Measurements from ENCODE around the gene MRTFA. TPM values are rescaled to one million over a fixed set of nuclear protein-coding genes. Genes with fewer than 3 reads are reported as not detected.

MRTFA gene
- total RNA-seq, 1 donor from 2014 or later, result 47.8 TPM

DNA sequence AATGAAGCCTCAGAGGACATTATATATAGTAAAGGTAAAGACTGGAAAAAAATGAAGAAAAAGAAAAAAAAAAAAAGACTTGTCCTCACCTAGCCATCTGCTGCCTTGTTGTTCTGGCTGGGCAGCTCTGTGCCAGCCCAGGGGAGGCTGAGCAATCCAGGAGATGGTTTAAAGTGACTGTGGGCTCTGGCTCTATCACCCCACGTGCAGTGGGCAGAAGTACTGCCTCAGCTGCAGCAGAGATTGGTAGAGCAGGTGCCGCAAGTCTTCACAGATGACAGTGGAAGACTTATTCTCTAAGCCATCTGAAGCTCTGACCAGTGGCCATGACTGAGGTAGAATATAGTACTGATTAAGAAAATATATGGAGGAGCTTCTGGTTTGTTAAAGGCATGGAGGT lies 203.9 kb downstream of the MRTFA start:
- H3K27ac Mint-ChIP-seq, result no peak overlapping the region
- H3K9me3 Mint-ChIP-seq, result no peaks in the 10 kb centered on the region
- H3K4me3 Mint-ChIP-seq, result no peak overlapping the region
- no peaks in the 10 kb centered on the region for H3K27me3 Mint-ChIP-seq (ENCODE audit: insufficient read depth)
- H3K4me1 Mint-ChIP-seq (ENCODE audit: low read depth), result peaks cover 25% of the 10 kb centered on the region
- H3K36me3 Mint-ChIP-seq (ENCODE audit: low read depth), result peaks cover 29% of the 10 kb centered on the region
- intact Hi-C loops (cut with micrococcal nuclease), result no loop called here
- no peak for DNase-seq (ENCODE audit: low spot score)

DNA sequence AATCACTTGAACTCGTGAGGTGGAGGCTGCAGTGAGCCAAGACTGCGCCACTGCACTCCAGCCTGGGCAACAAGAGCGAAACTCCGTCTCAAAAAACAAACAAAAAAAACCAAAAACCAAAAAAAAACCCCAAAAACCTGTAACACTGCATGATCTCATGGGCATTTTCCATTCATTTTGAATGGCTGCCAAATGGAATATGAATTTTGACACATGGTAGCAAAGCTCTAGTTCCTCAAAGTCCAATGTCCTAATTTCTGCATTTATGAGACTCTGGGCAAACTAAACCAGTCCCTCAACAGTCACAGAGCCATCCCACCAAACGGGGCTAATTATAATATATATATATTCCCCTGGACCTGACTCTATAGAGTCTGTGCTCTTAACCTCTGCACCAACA lies 204.4 kb downstream of the MRTFA start:
- H3K27ac Mint-ChIP-seq, result no peak overlapping the region
- peaks cover 31% of the 10 kb centered on the region for H3K36me3 Mint-ChIP-seq (ENCODE audit: low read depth)
- no peaks in the 10 kb centered on the region for H3K27me3 Mint-ChIP-seq (ENCODE audit: insufficient read depth)
- H3K4me3 Mint-ChIP-seq, result no peak overlapping the region
- intact Hi-C loops (cut with micrococcal nuclease), result no loop called here
- no peak for DNase-seq (ENCODE audit: low spot score)
- no peaks in the 10 kb centered on the region for H3K9me3 Mint-ChIP-seq
- H3K4me1 Mint-ChIP-seq (ENCODE audit: low read depth), result peaks cover 23% of the 10 kb centered on the region

DNA sequence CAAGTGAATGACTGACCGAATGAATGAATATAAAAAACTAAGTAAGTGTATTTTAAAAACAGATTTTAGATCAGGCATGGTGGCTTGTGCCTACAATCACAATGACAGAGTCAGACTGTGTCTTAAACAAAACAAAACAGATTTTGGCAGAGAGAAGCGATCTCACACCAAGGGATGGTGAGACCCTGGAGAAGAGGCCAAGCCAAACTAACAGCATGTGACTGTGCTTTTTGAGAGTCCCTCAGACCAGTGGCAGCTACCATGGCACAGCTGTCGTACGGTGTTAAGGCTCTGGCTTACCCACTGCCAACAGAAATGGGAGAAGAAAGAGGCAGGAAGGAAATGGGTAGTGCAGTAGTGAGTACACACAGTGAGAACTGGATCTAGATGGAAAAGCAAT lies 205.5 kb downstream of the MRTFA start:
- intact Hi-C loops (cut with micrococcal nuclease), result no loop called here
- H3K4me1 Mint-ChIP-seq (ENCODE audit: low read depth), result peaks cover 12% of the 10 kb centered on the region
- no peaks in the 10 kb centered on the region for H3K27me3 Mint-ChIP-seq (ENCODE audit: insufficient read depth)
- H3K9me3 Mint-ChIP-seq, result no peaks in the 10 kb centered on the region
- H3K36me3 Mint-ChIP-seq (ENCODE audit: low read depth), result peaks cover 39% of the 10 kb centered on the region
- no peak overlapping the region for H3K4me3 Mint-ChIP-seq
- H3K27ac Mint-ChIP-seq, result peak overlapping the region; percentile 50
- DNase-seq (ENCODE audit: low spot score), result no peak

DNA sequence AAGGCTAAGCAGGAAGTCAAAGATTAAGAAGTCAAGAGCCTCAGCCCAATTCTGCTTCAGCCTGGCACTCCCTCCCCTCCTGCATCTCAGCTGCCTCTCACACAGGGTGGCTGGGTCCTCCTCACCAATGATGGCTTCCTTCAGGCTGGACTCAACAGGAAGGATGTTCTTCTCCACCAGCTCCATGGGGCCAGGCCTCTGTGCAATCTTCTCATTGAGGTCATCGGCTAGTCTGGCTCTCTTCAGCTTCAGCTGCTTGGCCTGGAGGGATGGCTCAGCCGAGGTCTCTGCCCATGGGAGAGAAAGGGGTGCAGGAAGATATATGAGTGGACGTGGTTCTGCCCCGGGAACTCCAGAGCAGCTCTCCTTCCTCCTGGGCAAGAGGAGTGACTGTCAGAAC lies 207.0 kb downstream of the MRTFA start:
- peaks cover 32% of the 10 kb centered on the region for H3K36me3 Mint-ChIP-seq (ENCODE audit: low read depth)
- DNase-seq (ENCODE audit: low spot score), result no peak
- peaks cover 6% of the 10 kb centered on the region for H3K4me1 Mint-ChIP-seq (ENCODE audit: low read depth)
- no peak overlapping the region for H3K4me3 Mint-ChIP-seq
- peak overlapping the region; percentile 66 for H3K27ac Mint-ChIP-seq
- no peaks in the 10 kb centered on the region for H3K9me3 Mint-ChIP-seq
- no peaks in the 10 kb centered on the region for H3K27me3 Mint-ChIP-seq (ENCODE audit: insufficient read depth)
- intact Hi-C loops (cut with micrococcal nuclease), result no loop called here

DNA sequence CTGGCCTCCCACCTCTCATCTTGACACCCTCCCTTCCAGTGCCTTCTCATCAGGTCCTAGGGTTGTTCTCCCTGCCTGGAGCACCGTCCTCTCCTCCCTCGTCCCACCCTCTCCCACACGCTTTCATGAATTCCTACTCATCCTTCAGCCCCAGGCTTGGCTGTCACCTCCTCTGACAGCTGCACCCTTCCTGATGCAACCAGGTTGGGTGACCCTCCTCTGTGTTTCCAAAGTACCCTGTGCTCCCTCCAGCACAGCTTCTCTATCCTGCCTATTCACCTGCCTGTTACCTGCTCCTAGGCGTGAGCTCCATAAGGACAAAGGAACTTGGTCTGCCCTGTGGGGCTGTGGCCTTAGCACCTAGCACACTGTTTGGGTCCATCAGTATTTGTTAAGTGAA lies 207.7 kb downstream of the MRTFA start:
- H3K27me3 Mint-ChIP-seq (ENCODE audit: insufficient read depth), result no peaks in the 10 kb centered on the region
- no peak overlapping the region for H3K4me3 Mint-ChIP-seq
- peaks cover under 1% of the 10 kb centered on the region for H3K4me1 Mint-ChIP-seq (ENCODE audit: low read depth)
- H3K36me3 Mint-ChIP-seq (ENCODE audit: low read depth), result peaks cover 32% of the 10 kb centered on the region
- no peak for DNase-seq (ENCODE audit: low spot score)
- H3K27ac Mint-ChIP-seq, result peak overlapping the region; percentile 41
- intact Hi-C loops (cut with micrococcal nuclease), result no loop called here
- H3K9me3 Mint-ChIP-seq, result no peaks in the 10 kb centered on the region

DNA sequence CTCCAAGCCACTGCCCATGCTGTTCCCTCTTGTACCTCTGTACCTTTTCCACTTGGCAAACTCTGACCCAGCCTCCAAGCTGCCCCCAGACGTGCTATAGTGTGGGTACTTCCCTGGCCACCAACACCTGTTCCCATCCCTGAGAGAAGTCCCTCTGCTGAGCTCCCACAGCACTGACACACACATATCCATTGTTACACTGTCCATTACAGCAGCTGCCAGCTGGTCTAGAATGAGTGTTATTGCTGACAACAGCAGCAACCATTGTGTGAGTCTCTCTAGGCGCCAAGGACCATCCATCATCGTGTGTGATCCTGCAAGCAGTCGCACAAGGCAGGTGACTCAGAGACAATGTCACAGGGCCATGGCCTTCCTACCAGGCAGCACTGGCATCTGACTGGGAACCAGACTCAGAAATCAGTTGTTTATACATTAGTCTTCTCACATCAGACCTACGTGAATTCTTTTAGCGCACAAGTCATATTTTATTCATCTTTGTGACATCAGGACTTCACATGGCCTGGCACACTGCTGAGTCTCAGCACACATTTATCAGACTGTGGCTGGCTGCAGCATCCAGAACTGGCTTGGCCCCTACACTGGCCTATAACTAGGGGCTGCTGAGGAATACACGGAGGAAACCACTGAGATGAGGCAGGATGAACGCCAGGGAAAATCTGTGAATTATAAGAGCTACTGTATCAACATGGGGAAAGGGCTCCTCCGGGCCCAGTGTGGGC lies 209.8 kb downstream of the MRTFA start:
- H3K27ac Mint-ChIP-seq, result peak overlapping the region; percentile 26
- intact Hi-C loops (cut with micrococcal nuclease), result no loop called here
- H3K4me3 Mint-ChIP-seq, result no peak overlapping the region
- H3K36me3 Mint-ChIP-seq (ENCODE audit: low read depth), result peaks cover 44% of the 10 kb centered on the region
- no peak for DNase-seq (ENCODE audit: low spot score)
- no peaks in the 10 kb centered on the region for H3K4me1 Mint-ChIP-seq (ENCODE audit: low read depth)
- no peaks in the 10 kb centered on the region for H3K27me3 Mint-ChIP-seq (ENCODE audit: insufficient read depth)
- no peaks in the 10 kb centered on the region for H3K9me3 Mint-ChIP-seq

DNA sequence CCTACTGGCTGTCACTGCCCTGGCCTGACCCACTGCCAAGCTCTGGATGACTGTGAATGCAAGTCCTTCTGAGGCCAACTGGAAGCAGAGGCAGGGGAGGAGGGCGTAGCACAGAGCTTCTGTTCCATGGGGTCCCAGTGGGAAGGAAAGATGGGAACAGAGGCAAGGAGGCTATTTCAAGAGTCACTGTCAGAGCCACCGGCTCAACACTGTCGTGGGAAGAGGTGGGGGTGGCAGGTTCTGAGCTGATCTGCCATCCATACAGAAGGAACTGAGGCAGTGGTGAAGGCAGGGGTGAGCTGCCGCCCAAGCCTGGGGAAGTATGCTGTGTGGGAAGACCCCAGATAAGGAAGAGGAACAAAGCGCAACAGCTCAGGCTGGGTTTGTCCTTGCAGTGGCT lies 211.4 kb downstream of the MRTFA start:
- no peak overlapping the region for H3K27ac Mint-ChIP-seq
- H3K4me1 Mint-ChIP-seq (ENCODE audit: low read depth), result no peaks in the 10 kb centered on the region
- H3K36me3 Mint-ChIP-seq (ENCODE audit: low read depth), result peaks cover 40% of the 10 kb centered on the region
- H3K9me3 Mint-ChIP-seq, result no peaks in the 10 kb centered on the region
- intact Hi-C loops (cut with micrococcal nuclease), result no loop called here
- no peaks in the 10 kb centered on the region for H3K27me3 Mint-ChIP-seq (ENCODE audit: insufficient read depth)
- no peak overlapping the region for H3K4me3 Mint-ChIP-seq
- DNase-seq (ENCODE audit: low spot score), result no peak

DNA sequence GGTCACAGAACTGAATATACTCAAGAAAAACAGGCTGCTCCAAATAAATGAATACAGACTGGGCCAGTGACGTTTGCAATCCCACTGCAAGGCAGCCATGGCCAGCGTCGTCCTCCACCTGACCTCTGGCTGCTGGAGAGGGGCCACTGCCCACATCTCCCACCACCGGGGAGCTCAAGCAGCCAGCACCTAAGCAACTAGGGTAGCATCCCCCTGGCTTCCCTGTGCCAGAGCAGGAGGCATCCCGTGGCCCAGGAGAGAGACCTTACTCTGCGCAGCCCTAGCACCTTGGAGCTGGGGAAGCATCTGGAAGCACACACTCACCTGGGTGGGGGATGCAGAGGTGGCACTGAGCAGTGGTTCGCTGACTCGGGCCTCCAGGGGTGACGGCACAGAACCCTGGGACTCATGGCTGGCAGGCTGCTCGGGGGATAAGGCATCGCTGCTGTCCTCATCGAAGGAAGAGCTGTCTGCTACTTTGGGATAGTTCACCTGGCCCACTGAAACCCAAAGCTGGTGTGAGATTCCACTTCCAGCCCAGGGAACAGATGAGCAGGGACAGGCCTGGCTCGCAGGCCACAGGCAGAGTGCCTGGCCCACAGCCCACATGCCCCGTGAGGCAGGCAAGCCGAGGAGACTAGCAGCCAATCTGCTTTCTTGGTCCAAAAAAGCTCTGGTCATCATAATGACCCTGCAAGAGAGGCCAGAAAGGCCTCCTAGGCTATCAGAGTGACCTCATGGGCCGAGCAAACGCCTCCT lies 212.5 kb downstream of the MRTFA start:
- Mint-ChIP-seq H3K4me3 (no peak overlapping the region), H3K27me3 (ENCODE audit: insufficient read depth) (no peaks in the 10 kb centered on the region), H3K4me1 (ENCODE audit: low read depth) (no peaks in the 10 kb centered on the region), H3K27ac (no peak overlapping the region), H3K36me3 (ENCODE audit: low read depth) (peaks cover 35% of the 10 kb centered on the region), H3K9me3 (no peaks in the 10 kb centered on the region)
- DNase-seq (ENCODE audit: low spot score), result no peak
- intact Hi-C loops (cut with micrococcal nuclease), result no loop called here

DNA sequence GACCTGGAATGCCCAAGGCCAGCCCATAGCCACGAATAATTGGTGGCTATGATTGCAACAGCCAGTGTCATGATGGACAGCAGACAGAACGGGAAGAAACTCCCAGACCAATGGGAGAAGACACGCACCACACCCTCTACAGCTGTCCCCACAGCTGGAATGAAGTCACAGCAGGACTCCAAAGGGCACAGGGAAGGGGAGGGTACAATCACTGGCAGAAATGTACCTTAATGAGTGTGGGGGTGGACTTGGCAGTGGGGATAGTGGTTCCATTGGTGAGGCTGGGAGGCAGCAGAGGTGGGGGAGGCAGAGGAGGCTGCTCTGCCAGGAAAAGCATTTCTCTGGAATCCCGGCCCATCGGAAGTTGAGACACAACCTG lies 213.2 kb downstream of the MRTFA start:
- Mint-ChIP-seq H3K27ac (no peak overlapping the region), H3K4me3 (no peak overlapping the region), H3K36me3 (ENCODE audit: low read depth) (peaks cover 29% of the 10 kb centered on the region), H3K4me1 (ENCODE audit: low read depth) (no peaks in the 10 kb centered on the region), H3K9me3 (no peaks in the 10 kb centered on the region), H3K27me3 (ENCODE audit: insufficient read depth) (no peaks in the 10 kb centered on the region)
- no peak for DNase-seq (ENCODE audit: low spot score)
- intact Hi-C loops (cut with micrococcal nuclease), result no loop called here

DNA sequence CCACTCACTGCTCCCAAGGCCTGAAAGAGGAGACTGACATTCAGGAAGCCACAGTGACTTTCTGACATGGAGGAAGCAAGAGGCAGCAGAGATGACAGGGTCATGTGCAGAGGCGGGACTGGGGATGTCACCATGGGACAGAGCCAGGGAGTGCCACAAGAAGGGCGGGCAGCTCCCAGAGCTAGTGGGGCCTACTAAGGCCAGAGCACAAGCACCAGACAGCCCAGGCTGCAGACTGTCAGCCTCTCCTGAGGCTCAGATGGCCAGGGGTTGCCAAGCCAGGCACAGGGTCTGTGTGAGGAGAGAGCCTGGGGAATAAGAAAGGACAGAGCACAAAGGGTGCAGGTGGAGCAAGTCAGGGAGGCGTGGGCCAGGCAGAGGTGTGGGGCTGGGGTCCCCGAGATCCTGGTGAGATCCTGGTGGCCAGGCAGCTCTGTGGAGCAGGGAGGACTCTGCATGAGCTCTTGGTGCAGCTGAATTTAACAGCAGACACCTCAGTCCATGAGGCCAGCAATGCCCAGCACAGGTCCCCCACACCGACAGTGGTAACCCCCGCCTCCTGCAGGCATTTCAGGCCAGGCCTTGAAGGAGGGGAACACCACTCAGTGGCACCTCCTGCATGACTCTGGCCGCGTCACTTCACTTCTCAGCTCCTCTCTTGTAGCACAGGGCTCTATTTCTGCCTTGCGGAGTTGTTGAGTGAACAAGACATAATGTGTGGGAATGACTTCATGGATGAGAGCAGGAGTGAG lies 213.8 kb downstream of the MRTFA start:
- Mint-ChIP-seq H3K9me3 (no peaks in the 10 kb centered on the region), H3K4me3 (no peak overlapping the region), H3K4me1 (ENCODE audit: low read depth) (no peaks in the 10 kb centered on the region), H3K27ac (peak overlapping the region; percentile 36), H3K36me3 (ENCODE audit: low read depth) (peaks cover 29% of the 10 kb centered on the region), H3K27me3 (ENCODE audit: insufficient read depth) (no peaks in the 10 kb centered on the region)
- DNase-seq (ENCODE audit: low spot score), result no peak
- intact Hi-C loops (cut with micrococcal nuclease), result no loop called here

DNA sequence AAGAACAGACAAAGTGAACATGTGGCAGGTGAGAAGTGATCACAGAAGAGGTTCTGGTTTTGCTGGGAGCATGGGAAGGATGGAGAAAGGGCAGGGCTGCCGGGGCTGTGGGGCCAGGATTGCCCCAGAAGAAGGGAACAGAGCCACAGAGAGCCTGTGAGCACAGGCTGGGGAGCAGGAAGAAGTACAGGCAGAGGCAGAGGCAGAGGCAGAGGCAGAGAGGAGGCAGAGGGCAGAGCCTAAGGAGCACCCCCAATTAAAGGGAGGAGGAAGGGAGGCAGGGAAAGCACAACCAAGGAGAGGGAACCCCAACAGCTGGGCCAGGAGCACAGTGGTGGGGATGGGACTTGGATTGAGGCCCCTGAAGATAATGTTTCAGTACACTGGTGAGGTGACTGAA lies 214.6 kb downstream of the MRTFA start:
- H3K27ac Mint-ChIP-seq, result peak overlapping the region; percentile 36
- no peaks in the 10 kb centered on the region for H3K4me1 Mint-ChIP-seq (ENCODE audit: low read depth)

DNA sequence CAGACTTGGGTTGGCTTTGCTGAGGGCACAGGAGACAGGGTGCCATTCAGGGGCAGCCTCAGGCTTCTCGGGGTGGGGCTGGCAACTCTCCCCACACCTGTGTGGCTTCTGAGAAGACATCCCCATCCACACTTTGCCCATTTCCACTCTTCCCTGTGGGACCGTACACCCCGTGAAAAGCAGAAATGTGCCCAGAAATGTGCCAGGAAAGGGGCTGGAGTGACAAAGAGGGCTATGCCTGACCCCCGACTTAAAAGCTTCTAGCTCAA lies 215.5 kb downstream of the MRTFA start:
- Mint-ChIP-seq H3K27ac (no peak overlapping the region), H3K9me3 (no peaks in the 10 kb centered on the region), H3K27me3 (ENCODE audit: insufficient read depth) (no peaks in the 10 kb centered on the region), H3K36me3 (ENCODE audit: low read depth) (peaks cover 26% of the 10 kb centered on the region), H3K4me3 (no peak overlapping the region), H3K4me1 (ENCODE audit: low read depth) (peaks cover 5% of the 10 kb centered on the region)
- intact Hi-C loops (cut with micrococcal nuclease), result no loop called here
- no peak for DNase-seq (ENCODE audit: low spot score)

More for the DNA sequence above, 214.6 kb downstream of the MRTFA start:
- H3K9me3 Mint-ChIP-seq, result no peaks in the 10 kb centered on the region
- H3K36me3 Mint-ChIP-seq (ENCODE audit: low read depth), result peaks cover 28% of the 10 kb centered on the region
- intact Hi-C loops (cut with micrococcal nuclease), result no loop called here
- H3K27me3 Mint-ChIP-seq (ENCODE audit: insufficient read depth), result no peaks in the 10 kb centered on the region
- H3K4me3 Mint-ChIP-seq, result no peak overlapping the region
- no peak for DNase-seq (ENCODE audit: low spot score)

DNA sequence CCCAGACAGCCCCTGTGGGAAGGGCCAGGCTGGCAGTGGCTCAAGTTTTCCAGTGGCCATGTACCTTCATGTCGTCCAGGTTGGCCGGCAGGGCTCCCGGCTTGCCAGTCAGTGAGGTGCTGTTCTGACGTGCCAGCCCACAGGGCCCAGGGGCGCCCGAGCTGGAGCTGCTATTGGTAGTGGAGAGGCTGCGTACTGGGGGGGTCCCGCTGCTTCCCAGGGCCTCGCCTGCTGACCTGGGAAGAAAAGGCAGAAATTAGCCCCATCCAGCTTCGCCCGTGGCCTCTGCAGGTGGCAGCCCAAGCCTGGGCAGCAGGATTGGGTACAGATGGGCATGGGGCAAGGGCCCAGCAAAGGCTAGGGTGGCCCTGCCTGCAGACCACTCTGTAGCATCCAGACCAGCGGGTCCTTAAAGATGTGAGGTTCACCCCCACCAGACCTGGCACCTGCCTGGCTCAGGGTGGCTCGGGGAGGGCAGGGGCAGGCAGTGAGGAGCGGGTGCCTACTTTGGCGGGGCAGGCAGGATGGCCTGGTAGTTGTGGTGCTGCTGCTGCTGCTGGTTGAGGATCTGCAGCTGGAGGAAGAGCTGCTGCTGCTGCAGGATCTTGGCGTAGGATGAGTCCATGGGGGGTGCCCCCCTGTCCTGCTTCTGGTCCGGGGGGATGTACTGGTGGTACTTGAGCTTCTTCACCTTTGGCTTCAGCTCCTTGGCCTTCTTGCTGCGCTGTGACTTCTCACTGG lies 216.0 kb downstream of the MRTFA start:
- Mint-ChIP-seq H3K36me3 (ENCODE audit: low read depth) (peaks cover 29% of the 10 kb centered on the region), H3K4me1 (ENCODE audit: low read depth) (peaks cover 11% of the 10 kb centered on the region), H3K9me3 (no peaks in the 10 kb centered on the region), H3K4me3 (no peak overlapping the region), H3K27me3 (ENCODE audit: insufficient read depth) (no peaks in the 10 kb centered on the region), H3K27ac (no peak overlapping the region)
- intact Hi-C loops (cut with micrococcal nuclease), result no loop called here
- DNase-seq (ENCODE audit: low spot score), result no peak
